OCI-LY7 (cell line): ENCODE measurements around the gene KIF16B. TPM values are rescaled to one million over a fixed set of nuclear protein-coding genes. Genes with fewer than 3 reads are reported as not detected.

Experiments used
- BruUV-seq: library from RNA; stranded (reverse); fragments of 400-500 nt; replicated peaks from 2 replicates; lab custom pipeline; 2021; lab: Mats Ljungman, UMichigan
- CTCF ChIA-PET: fragments of 300-600 bp; sonication (Branson Sonifier 250); formaldehyde crosslinking; loops from one replicate; lab custom pipeline; 2022; ENCODE audit warnings: antibody characterized with exemption; ENCODE audit not compliant: unreplicated experiment; lab: Charles Lee
- POLR2A ChIA-PET: fragments of 300-600 bp; sonication (Branson Sonifier 250); formaldehyde crosslinking; loops from one replicate; lab custom pipeline; 2022; ENCODE audit warnings: antibody characterized with exemption; lab: Charles Lee
- DNase-seq: peaks from one replicate; pipeline ENCODE4 v3.0.0-alpha.2; 2015; ENCODE audit warnings: low spot score
- H2AFZ ChIP-seq: fragments of 200-600 bp; sonication (generic), shearing (Covaris generic); 2 replicates; pipeline ENCODE4 v1.6.1; 2014; ENCODE audit warnings: mild to moderate bottlenecking, antibody characterized with exemption, low read length, moderate library complexity
- H3K27ac ChIP-seq: fragments of 200-600 bp; sonication (generic); 2 replicates; pipeline ENCODE4 v1.5.1; 2014; ENCODE audit warnings: mixed run types, low read depth, mild to moderate bottlenecking, moderate library complexity, low read length, inconsistent platforms; ENCODE audit not compliant: poor library complexity, severe bottlenecking
- H3K36me3 ChIP-seq: fragments of 200-600 bp; sonication (generic); 2 replicates; pipeline ENCODE4 v1.6.1; 2014; ENCODE audit warnings: mild to moderate bottlenecking, antibody characterized with exemption, low read length, moderate library complexity, mixed read lengths; ENCODE audit not compliant: insufficient read depth
- H3K4me1 ChIP-seq: fragments of 200-600 bp; sonication (generic); 2 replicates; pipeline ENCODE4 v1.5.1; 2014; ENCODE audit warnings: mild to moderate bottlenecking, low read length; ENCODE audit not compliant: insufficient read depth, poor library complexity, severe bottlenecking
- H3K4me2 ChIP-seq: fragments of 200-600 bp; sonication (generic); 2 replicates; pipeline ENCODE4 v1.6.1; 2014; ENCODE audit warnings: mild to moderate bottlenecking, low read length
- H3K4me3 ChIP-seq: fragments of 200-600 bp; sonication (generic); 2 replicates; pipeline ENCODE4 v1.5.1; 2014; ENCODE audit warnings: mild to moderate bottlenecking, low read depth, low read length; ENCODE audit not compliant: poor library complexity, severe bottlenecking
- H3K79me2 ChIP-seq: fragments of 200-600 bp; sonication (generic); 2 replicates; pipeline ENCODE4 v1.6.1; 2016; ENCODE audit warnings: low read depth, mild to moderate bottlenecking, low read length, moderate library complexity, mixed read lengths; ENCODE audit not compliant: insufficient read depth
- H3K9me2 ChIP-seq: fragments of 200-600 bp; sonication (generic); 2 replicates; pipeline ENCODE4 v1.6.1; 2016; ENCODE audit warnings: mild to moderate bottlenecking, low read length, mixed read lengths; ENCODE audit not compliant: insufficient read depth
- H3K9me3 ChIP-seq: fragments of 200-600 bp; sonication (generic); 2 replicates; pipeline ENCODE4 v1.6.1; 2014; ENCODE audit warnings: mild to moderate bottlenecking, mixed run types, low read length, mixed read lengths
- H4K20me1 ChIP-seq: fragments of 200-600 bp; sonication (generic); 2 replicates; pipeline ENCODE4 v1.6.1; 2014; ENCODE audit warnings: mild to moderate bottlenecking, antibody characterized with exemption, low read length, moderate library complexity, mixed read lengths; ENCODE audit not compliant: insufficient read depth
- CTCF ChIP-seq: fragments of 200-600 bp; sonication (generic); conservative IDR thresholded peaks from 2 replicates; pipeline ENCODE4 v1.5.1; 2014; ENCODE audit warnings: mild to moderate bottlenecking, antibody characterized with exemption, low read length, moderate library complexity, mixed read lengths
- EZH2phosphoT487 ChIP-seq: fragments of 200-600 bp; sonication (generic); IDR thresholded peaks from 2 replicates; pipeline ENCODE4 v1.6.1; 2018; ENCODE audit warnings: low read depth, borderline replicate concordance, mild to moderate bottlenecking, mixed run types, antibody characterized with exemption, low read length, moderate library complexity, mixed read lengths
- intact Hi-C: fragments of 100-400 bp; cut with micrococcal nuclease; formaldehyde crosslinking; loops from one replicate; pipeline ENCODE4 v1.10.0; 2022; ENCODE audit not compliant: unreplicated experiment
- total RNA-seq, 2 experiments: library from RNA; depleted of rRNA in 1 of 2; stranded (reverse); fragments of >200 nt in 1 of 2; shearing (Covaris generic) in 1 of 2; gene quantifications; 2 replicates each; pipeline ENCODE4 v1.2.3, GENCODE V29; 2014 to 2022

KIF16B gene
- total RNA-seq, 2 experiments from 2014 or later = 6.2 to 11.2 TPM

DNA sequence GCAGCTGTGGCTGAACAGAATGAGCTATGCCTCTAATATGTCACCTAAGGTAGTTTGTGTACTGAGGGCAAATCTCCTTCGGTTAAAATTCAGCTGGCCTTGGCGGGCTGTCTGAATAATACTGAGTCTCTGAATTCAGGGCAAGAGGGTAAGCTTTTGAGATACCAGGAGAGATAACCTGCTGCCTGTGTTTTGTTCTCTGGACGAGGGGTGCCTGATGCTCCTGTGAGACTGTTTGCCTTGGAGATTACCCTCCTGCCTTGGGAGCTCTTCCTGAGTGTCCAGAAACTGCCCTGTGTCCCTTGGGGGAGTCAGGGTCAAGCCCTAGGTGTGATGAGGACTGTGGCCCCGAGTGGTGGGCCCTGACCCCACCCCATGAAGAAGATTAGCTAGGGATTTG, 282.9 kb downstream of the KIF16B start:
- no peaks in the 10 kb centered on the region for H3K36me3 ChIP-seq
- ChIA-PET CTCF (no interaction called here), POLR2A (no interaction called here)
- no peak overlapping the region for H3K4me2 ChIP-seq
- DNase-seq = no peak
- H3K79me2 ChIP-seq = no peaks in the 10 kb centered on the region
- H3K4me3 ChIP-seq = no peak overlapping the region
- H2AFZ ChIP-seq = no peak overlapping the region
- no peaks in the 10 kb centered on the region for H3K4me1 ChIP-seq
- TF ChIP-seq CTCF (no peak), EZH2phosphoT487 (no peak)
- H3K27ac ChIP-seq = no peak overlapping the region
- H3K9me3 ChIP-seq = no peaks in the 10 kb centered on the region
- intact Hi-C loops = no loop called here
- no TSS peak for BruUV-seq
- no peaks in the 10 kb centered on the region for H4K20me1 ChIP-seq
- H3K9me2 ChIP-seq = no peaks in the 10 kb centered on the region

DNA sequence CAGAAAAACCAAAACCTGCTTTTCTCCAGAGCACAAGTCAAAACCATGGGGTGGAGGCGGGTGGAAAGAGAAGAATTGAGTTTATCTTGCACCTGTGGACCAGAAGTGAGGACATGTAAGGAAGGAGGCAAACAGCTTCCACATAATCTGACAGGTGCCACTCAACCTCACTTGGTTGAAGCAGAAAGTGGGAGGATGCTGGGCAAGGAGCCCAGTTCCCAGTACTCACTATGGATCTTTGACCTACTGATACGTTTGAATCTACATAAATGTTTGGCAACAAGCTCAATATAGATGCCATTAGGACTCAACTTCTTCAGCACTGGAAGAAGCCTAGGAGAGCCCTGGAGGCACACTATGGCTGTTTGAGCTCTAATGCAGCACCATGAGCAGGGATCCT, 285.5 kb downstream of the KIF16B start:
- CTCF ChIA-PET = interaction anchor here (0.6 kb wide), 1 partner anchor 146 kb away, joined by 3 read pairs; no protein-coding TSS in a partner anchor
- no peak overlapping the region for H3K27ac ChIP-seq
- POLR2A ChIA-PET = interaction anchor here (0.7 kb wide), 1 partner anchor 18 kb away, joined by 3 read pairs; no protein-coding TSS in a partner anchor
- no TSS peak for BruUV-seq
- no peak overlapping the region for H3K4me3 ChIP-seq
- H3K9me3 ChIP-seq = no peaks in the 10 kb centered on the region
- no peaks in the 10 kb centered on the region for H3K9me2 ChIP-seq
- no peaks in the 10 kb centered on the region for H3K4me1 ChIP-seq
- no peak for DNase-seq
- no peak for TF ChIP-seq CTCF
- TF ChIP-seq EZH2phosphoT487 = no peak
- H4K20me1 ChIP-seq = no peaks in the 10 kb centered on the region
- no peak overlapping the region for H2AFZ ChIP-seq
- no peaks in the 10 kb centered on the region for H3K36me3 ChIP-seq
- no peaks in the 10 kb centered on the region for H3K79me2 ChIP-seq
- intact Hi-C loops = no loop called here
- H3K4me2 ChIP-seq = no peak overlapping the region

DNA sequence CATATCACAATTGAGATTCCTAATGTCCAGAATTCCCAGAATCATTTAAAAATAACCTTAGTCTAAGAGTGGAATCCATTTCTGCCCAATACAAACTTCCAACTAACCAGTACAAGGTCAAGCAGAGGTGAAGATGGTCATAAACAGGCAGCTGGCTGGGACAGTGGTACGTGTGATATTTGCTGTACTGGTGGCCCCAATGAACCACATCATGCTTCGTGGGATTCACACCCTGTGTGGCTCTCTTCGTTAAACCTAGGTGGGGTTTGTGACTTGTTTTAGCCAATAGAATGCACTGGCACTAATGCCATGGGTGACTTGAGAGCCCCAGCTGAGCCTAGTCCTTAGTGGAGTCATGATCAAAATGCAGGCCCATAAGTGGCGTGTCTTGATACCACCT, 286.6 kb downstream of the KIF16B start:
- BruUV-seq = no TSS peak
- DNase-seq = no peak
- Histone ChIP-seq H2AFZ (no peak overlapping the region), H3K4me2 (no peak overlapping the region), H3K4me1 (no peaks in the 10 kb centered on the region), H3K4me3 (no peak overlapping the region), H3K9me3 (no peaks in the 10 kb centered on the region), H3K36me3 (no peaks in the 10 kb centered on the region), H4K20me1 (no peaks in the 10 kb centered on the region), H3K79me2 (no peaks in the 10 kb centered on the region), H3K9me2 (no peaks in the 10 kb centered on the region), H3K27ac (no peak overlapping the region)
- intact Hi-C loops = no loop called here
- CTCF ChIA-PET = no interaction called here
- POLR2A ChIA-PET = no interaction called here
- TF ChIP-seq CTCF (no peak), EZH2phosphoT487 (no peak)
